Stimulated activated CD4-positive, alpha-beta T cell treated with anti-CD3 and anti-CD28 coated beads, Interleukin-4, amount 100 ng/mL, for 1 hour (primary cell): Measurements from ENCODE around the gene RPSA.
"Not testable (repeated sequence)": the region's sequence is repeated elsewhere in the genome, so short reads cannot be mapped to it uniquely, and the experiment has no call there.

Experiments used
- DNase-seq: peaks from one replicate; pipeline ENCODE4 v3.0.0-alpha.2; 2020

The RPSA gene

DNA sequence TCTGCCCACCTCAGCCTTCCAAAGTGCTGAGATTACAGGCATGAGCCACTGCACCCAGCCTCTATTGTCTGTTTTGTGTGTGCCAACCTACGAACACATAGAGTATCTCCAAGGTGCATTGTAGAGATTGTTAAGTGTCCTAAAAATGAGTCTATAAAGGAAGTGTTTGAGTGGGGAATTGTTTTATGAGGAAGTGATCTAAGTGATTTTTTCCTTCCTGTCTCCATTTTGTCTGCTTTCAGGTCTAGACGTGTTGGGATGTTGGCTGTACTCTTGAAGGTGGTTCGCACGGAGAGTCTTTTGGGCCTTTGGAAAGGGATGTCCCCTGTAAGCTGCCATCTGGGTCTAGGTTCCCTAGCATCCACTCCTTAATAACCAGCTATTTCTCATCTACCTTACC is 16.3 kb upstream of the RPSA start:
- DNase-seq, result no peak

DNA sequence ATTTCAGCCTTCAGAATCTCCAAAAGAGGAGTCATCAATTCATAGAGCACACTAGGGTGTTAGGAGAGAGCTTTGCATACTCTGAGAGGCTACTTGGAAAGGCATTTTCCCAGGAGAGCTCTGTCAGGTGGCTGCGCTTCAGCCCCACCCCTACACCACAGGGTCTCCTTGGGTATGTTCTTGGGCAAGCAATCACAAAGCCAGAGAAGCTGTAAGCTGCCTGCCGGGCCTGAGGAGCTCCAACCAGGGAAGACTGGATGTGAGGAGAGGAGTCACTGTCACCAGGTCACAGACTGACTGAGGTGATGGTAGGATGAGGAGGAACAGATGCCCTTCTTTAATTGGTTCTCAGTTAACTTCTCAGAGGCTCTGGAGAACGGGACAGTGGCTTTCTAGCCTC is 9.8 kb upstream of the RPSA start:
- DNase-seq, result no peak

DNA sequence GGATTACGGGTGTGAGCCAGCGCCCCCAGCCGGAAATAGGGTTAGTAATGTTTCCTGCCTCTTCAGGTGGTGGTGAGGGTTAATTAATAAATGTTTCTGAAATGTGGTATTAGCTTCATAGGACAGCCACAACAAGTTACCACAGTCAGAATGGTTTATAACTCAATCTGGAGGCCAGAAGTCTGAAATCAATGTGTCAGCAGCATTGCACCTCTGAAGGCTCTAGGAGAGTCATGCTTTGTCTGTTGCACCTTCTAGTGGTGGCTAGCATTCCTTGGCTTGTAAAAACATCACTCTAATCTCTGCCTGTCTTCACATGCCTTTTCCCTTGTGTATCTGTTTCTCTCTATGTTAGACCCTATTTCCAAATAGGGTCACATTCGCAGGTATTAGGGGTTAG is 7.8 kb upstream of the RPSA start:
- no peak for DNase-seq

DNA sequence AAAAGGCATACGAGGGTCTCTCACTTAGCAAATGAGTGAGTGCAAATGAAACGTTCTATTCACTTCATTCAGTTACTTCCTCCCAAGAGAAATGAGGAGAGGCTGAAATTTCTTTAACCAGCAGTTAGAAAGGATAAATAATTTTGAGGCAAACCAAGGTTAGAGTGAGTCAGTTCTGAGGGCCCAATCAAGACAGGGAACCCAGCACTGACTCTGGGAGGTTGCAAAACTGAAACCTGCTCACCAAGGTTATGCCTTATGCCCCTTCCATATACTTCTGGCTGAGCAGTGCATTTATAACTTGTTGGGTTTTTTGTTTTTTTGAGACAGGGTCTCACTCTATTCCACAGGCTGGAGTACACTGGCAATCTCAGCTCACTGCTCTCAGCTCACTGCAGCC is 4.5 kb upstream of the RPSA start:
- no peak for DNase-seq

DNA sequence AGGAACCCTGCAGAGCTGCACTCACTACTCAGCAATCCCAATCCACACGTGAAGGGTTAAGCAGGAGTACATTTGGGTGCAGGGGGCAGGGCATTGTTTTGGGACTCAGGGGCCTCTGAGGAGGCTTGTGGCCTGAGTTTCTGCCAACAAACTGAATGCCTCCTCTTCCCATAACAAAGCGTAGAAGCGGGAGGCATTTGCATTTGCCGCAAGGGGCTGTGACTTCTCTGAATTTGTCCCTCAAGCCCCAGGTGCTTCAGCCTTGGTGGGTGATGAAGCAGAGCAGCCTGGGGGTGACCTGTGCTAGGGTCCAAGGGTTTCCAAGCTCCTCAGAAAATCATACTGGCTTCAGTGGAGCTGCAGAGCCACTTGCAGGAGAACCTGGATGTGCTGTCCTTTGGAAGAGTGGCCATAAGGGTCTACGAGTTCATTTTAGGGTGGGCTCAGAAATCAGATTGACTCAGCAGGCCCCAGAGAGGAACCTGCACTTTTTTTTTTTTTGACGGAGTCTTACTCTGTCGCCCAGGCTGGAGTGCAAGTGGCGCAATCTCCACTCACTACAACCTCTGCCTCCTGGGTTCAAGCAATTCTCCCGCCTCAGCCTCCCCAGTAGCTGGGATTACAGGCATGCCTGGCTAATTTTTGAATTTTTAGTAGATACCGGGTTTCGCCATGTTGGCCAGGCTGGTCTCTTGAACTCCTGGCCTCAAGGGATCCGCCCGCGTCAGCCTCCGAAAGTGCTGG is 1.4 kb upstream of the RPSA start:
- no peak for DNase-seq

DNA sequence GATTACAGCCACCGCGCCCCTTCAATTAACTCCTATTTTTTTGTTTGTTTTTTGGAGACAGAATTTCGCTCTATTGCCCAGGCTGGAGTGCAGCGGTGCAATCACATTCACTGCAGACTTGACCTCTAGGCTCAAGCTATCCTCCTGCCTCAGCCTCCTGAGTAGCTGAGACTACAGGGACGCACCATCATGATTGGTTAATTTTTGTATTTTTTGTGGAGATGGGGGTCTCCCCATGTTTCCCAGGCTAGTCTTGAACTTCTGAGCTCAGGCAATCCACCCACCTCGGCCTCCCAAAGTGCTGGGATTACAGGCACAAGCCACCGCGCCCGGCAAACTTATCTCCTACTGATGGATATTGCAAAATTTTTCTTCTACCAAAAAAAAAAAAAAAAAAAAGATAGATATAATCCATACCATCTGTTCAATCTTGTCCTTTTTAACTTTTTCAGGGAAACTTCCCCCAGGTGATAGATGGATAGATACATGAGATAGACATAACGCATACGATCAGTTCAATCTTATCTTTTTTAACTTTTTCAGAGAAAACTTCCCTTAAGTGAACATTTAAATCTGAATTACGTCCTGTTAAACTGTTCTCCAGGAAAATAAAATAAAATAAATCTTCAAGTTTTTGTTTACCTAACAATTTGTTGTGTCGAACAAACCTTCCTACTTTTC is 693 bp upstream of the RPSA start:
- no peak for DNase-seq

DNA sequence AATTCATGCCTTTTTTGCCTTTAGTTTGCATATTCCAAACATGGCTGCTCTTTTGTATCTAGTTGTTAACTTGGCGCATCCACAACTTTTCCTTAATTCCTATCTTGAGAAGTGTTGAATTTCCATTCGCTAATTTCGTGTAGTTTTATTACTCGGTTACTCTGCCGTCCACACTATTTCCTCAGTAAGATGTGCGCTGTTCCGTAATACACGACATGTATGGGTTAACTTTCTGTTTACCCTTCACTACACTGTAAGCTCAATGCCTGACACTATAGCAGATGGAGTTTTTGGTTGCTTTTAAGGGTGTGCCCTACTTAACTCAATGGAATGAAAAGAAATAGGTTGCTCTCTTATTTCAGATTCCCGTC is 724 bp downstream of the RPSA start:
- DNase-seq, result no peak

DNA sequence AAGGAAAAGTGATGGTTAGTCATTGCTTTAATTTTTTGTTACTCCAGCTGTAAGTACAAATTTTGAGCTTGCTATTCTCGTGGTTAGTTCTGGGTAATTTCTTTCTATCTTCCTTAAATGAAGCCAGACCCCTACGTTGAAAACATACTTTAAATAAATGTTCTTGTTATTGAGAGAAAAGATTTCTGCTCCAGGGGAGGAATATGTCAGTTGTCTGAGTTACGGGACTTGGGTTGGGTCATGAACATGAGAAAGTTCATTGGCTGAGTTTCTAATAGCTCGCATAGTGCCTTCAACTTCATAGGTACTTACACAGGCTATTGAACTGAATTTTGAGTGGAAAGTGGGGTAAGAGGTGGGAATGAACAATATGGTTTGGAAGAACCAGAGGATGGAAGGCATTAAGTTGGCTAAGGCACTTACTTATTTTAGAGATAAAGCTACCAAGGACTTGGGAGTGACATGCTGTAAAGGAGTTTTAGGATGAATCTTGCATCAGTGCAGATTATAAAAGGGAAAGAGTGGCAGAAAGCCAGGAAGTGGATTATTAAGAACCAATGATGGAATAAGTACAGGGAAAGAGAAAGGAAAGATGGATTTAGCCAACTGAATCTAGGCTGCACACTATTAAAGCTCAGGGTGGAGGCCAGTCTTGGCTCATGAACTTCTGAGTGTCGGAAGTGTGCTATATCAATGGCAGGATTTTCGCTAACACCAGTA is 1.4 kb downstream of the RPSA start:
- no peak for DNase-seq

DNA sequence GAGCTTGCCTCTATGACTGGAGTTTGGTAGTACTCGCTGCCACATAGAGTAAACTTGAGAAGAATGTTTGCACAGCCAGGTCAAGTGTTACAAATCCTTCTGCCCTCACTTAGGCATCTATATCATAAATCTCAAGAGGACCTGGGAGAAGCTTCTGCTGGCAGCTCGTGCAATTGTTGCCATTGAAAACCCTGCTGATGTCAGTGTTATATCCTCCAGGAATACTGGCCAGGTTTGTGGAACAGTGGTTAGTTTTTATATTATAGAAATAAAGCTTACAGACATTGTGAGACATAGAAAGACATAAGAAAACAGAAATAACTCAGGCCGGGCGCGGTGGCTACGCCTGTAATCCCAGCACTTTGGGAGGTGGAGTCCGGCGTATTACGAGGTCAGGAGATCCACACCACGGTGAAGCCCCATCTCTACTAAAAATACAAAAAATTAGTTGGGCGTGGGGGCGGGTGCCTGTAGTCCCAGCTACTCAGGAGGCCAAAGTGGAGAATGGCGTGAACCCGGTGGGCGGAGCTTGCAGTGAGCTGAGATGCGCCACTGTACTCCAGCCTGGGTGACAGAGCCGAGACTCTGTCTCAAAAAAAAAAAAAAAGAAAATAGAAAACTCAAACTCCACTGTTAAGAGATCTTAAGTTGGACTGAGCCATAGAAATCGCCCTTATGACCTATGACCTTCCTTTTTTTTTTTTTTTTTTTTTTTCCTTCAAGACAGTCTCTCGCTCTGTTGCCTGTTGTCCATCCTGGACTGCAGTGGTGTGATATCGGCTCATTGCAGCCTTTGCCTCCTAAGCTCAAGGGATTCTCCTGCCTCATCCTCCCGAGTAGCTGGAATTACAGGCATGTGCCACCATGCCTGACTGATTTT is 2.2 kb downstream of the RPSA start:
- peak; percentile 38 for DNase-seq

DNA sequence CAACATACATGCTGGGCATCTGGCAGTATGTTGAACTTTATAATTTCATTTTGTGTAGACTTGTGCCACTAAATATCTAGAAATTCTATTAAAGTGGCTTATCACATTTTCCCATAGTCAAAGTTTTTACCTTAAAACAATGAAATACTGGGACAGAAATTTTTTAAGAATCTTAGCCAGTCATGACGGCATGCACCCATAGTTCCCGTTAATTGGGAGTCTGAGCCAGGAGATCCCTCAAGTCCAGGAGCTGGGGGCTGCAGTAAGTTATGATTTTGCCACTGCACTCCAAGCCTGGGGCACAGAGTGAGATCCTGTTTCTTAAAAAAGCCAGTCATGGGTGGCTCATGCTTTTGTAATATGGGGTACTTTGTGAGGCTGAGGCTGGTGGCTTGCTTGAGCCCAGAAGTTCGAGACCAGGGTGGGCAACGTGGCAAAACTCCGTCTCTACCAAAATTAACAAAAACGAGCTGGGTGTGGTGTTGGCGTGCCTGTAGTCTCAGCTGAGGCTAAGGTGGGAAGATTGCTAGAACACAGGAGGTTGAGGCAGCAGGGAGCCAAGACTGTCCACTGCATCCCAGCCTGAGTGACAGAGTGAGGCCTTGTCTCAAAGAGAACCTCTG is 3.1 kb downstream of the RPSA start:
- no peak for DNase-seq

DNA sequence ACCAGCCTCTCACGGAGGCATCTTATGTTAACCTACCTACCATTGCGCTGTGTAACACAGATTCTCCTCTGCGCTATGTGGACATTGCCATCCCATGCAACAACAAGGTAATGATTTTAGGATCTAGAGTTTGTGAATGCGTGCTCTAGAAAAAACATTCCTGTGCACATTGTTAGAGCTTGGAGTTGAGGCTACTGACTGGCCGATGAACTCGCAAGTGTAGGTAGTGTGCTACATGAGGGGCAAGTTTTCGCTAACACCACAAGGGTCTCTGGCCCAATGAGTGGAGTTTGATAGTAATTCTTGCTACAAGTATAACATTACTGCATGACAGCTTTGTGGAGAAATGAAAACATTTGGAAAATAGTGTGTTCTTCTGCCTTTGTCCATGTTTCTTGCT is 4.4 kb downstream of the RPSA start:
- no peak for DNase-seq

DNA sequence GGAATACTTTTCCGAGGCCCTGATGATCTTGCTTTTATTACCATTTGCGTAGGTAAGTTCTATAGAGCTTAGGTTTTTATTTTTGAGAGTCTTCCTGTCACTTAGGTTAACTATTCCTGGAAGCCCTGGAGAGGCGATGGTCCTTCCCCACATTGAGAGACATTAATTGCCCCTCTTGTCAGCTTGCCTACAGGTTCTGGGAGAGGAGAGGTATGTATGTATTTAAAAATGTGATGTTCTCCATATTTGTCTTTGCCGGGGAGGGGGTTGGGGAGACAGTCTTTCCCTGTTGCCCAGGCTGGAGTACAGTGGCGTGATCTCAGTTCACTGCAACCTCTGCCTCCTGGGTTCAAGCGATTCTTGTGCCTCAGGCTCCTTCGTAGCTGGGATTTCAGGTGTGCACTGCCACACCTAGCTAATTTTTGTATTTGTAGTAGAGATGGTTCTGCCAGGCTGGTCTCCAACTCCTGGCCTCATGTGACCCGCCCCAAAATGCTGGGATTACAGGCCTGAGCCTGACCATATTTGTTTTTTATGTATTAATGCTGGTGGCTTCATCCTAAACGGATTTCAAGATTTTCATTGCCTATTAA is 6.2 kb downstream of the RPSA start:
- no peak for DNase-seq

DNA sequence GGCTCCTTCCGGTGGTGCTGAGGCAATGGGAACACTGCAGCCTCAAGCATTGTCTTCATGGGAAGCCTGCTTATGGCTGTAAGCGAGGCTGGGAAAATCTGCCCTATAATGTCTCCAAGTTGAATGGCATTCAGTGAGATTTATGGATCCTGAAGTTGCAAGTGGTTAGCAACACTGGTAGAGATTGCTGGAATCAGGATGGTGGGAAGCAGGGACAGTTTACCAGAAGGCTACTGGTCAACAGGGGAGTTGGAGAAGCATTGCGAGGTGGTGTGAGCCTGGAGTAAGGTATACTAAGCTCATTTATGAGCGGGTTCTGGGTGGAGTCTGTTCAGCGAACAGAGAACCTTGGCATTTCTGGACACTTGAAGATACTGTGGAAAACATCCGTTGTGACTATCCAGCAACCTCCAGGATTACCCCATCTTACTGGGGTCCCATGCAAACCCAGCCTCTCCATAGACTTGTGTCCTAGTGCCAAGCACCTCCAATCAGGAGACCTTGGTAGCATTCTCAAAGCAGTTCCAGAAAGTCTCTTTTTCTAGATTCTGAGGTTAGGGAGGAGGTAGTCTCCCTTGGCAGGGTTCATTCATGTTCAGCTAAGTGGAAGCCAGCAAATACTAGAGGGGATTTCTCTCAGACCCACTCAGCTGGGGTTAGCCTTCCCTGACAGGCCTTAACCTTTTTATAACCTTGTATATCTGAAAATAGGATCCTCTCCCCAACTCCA is 7.3 kb downstream of the RPSA start:
- no peak for DNase-seq

DNA sequence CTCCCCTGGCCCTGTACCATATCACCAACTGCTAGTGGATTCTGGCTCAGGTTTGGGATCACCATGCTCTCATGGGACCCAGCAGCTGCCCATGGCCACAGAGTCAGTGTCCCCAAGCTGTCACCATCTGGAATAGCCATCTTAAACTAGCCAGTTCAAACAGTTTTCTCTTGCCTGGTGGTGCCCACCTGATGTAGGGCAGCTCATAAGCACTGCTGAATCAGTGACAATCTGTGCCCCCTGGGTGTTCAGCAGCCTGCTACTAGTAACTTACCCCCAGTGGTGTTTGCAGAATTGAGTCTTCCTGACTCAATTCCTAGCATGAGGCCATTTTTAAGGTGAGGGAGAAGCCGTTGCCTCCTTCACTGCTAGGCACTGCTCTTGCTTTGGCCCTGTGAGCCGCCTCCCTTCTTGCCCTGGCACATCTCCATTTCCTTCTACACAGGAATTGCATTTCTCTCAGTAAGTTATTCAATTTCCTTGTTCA is 7.9 kb downstream of the RPSA start:
- DNase-seq, result no peak

DNA sequence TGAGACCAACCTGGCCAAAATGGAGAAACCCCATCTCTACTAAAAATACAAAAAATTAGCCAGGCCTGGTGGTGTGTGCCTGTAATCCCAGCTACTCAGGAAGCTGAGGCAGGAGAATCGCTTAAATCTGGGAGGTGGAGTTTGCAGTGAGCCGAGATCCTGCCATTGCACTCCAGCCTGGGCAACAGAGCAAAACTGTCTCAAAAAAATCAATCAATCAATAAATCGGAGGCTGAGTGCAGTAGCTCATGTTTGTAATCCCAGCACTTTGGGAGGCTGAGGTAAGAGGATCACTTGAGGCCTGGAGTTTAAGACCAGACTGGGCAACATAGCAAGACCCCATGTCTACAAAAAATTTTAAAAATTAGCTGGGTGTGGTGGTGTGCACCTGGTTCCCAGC is 8.8 kb downstream of the RPSA start:
- not testable (repeated sequence) for DNase-seq

DNA sequence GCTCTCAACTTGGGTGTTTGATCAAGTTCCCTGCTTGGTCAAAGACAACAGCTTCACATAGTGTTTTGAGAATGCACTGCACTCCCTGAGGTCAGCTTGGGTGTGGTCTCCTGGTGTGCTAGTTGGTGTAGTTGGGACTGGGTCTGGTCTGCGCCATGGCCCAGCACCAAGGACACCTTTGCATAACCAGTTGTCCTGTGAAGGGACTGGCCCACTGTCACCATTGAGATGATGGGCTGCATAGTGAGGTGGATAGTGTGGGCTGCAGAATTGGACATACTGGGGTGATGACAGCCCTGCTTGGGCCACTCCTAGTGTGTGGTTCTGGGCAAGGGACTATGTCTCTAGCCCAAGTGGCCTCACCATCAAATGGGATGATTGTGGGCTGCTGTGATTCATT is 9.5 kb downstream of the RPSA start:
- no peak for DNase-seq

DNA sequence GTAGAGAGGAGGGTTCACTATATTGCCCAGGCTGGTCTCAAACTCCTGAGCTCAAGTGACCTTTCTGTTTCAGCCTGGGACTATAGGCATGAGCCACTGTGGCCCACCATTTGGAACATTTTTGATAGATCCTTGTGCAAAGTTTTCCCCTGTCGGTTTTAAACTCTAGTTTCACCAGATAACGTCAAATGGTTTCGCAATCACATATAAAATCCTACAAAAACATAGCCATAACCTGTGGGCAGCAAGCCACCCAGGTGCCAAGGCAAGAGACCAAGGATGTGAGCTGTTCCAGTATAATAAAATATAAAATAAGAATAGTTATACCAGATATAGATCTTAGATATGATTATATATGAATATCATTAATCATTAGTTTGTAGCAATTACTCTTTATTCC is 10.5 kb downstream of the RPSA start:
- DNase-seq, result not testable (repeated sequence)

DNA sequence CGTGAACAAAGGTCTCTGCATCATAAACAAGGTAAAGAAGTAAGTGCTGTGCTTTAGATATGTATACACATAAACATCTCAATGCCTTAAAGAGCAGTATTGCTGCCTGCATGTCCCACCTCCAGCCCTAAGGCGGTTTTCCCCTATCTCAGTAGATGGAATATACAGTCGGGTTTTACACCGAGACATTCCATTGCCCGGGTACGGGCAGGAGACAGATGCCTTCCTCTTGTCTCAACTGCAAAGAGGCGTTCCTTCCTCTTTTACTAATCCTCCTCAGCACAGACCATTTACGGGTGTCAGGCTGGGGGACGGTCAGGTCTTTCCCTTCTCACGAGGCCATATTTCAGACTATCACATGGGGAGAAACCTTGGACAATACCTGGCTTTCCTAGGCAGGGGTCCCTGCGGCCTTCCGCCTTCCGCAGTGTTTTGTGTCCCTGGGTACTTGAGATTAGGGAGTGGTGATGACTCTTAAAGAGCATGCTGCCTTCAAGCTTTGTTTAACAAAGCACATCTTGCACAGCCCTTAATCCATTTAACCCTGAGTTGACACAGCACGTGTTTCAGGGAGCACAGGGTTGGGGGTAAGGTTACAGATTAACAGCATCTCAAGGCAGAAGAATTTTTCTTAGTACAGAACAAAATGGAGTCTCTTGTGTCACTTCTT is 12.2 kb downstream of the RPSA start:
- not testable (repeated sequence) for DNase-seq

DNA sequence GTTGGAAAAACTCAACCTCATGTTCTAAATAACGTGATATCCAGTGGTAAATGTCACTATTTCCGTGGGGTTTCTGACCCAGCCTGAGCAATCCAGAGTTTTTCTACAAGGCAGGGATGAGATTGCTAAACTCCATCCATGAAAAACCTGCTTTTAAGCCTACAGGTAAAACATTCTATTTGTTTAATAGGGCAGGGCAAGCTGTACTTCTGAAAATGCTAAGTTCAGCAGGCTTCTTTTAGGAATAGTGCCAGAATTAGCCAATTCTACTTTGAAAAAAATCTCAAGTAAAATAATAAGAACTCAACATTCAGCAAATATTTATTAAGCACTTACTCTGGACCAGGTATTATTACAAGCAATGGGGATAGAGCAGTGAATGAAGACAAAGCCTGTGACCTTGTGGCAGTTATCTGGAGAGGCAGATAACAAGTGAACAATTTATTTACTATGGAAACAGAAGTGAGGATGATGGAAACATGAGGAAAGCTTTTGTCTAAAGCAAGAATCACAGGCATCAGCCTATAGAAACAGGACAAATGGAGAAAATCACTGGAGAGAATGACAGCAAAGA is 13.3 kb downstream of the RPSA start:
- no peak for DNase-seq

DNA sequence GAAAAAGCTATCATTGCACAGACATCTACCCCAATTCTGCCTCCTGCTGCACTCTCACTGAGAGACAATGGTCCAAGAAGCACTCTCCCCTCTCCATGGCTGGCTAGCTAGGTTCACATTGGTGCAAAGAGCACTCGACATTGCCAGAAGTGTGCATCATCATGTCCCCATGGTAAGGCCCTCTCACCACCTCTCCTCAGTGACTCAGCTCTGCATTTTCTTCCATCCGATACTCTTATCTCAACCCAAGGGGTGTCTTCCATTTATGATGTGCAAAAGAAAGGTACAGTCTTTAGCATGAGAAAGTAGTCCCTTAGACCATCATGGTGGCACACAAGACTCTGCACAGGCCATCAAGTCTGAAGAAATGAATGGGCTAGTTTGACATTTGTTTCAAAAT is 14.0 kb downstream of the RPSA start:
- no peak for DNase-seq
